CD1c-positive myeloid dendritic cell (primary cell): ENCODE data around the gene LYRM4.
"Not testable (repeated sequence)": the region's sequence is repeated elsewhere in the genome, so short reads cannot be mapped to it uniquely, and the experiment has no call there.

ENCODE experiments used
- DNase-seq: peaks from one replicate; pipeline ENCODE4 v3.0.0-alpha.2; 2016; ENCODE audit errors: extremely low spot score

Gene LYRM4

DNA sequence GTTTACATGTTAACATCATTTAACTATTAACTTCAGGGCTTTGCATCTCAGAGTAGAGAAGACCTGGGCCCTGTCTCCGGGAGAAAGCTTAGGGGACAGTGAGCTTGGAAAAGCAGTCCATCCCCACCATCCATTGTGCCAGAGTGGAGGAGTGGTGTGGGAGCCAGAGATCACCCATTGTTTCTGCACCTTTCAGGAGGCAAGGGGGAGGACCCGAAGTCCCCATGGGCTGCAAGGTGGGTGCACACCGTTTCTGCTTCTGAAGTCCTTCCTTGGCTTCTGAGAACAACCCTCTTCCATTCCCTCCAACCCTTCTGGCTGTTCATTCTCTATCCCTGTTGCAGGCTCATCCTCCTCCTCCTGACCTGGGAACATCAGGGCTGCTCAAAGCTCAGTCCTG, 179.6 kb downstream of the LYRM4 start:
- DNase-seq = no peak

DNA sequence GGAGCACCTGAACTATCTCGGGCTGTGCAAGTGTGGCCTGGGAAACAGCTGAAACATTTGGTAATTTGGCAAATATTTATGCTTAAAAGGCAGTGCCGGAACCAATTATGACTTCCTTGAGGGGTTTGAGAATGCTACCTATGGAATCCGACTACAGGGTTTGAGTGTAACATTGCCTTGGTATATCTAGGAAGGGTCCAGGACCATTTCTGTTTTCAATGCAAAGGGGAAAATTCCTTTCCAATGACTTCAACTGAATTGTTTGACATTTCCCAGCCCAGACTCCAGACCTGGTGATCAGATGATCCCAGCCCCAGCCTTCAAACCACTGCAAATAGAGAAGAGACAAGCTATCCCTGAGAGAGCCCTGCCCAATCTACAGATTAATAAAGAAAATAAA, 180.2 kb downstream of the LYRM4 start:
- DNase-seq = no peak

DNA sequence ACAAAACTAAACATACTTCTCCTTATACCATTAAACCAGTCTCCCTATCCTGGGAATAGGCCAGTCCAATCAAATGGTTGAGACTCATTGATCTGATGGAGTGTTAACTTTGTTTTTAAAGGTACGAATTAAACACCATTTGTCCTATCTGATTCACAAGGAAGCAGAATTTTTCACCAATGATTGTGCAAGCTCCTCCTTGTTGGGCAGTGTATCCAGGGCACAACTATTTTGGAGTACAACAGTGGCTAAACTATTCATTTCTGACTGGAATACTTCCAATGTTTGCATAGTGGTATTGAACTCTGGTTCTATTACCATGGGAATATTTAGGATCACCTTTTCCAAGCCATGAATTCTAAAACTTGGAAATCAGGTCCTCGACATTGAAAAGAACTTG, 181.1 kb downstream of the LYRM4 start:
- DNase-seq = no peak

DNA sequence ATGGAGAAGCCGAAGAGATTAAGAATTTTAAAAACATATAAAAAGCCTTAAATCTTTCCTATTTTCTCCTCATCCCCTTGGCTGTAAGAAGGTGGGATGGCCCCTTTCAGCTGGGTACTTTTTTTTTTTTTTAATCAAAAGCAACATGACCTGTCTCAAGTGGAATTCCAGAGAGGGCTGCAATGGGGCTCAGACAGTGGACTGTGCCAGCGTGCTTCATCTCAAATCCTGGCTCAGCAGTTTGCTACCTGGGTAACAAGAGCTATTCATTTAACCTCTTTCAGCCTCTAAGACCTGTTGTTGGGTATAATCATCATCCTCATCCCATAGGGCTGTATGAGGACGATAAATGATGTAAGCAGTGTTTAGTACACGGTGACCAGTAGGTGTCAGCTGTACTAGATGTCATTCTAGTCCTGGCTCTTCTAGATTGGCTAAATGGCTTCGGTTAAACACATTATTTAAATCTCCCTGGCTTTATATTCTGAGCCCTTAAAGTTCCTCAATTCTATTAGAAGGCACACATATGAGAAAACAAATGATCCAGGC, 182.6 kb downstream of the LYRM4 start:
- DNase-seq = no peak

DNA sequence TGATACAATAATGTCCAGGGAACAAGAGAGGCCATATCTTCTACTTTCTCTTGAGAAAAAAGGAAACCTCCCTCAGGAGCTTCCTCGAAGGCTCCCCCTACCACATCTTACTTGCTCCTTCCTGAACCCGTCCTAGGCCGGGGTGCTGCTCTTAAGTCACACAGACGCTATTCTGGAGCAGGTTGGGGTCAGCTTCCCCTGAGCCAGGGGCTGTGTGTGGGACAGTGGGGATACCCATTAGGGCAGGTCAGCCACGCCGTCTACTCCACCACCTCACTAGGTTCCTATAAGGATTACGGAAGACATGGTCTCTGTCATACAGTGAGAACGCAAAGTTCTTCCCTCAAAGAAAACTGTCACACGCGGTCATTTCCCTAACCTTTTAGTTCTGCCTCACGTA, 183.8 kb downstream of the LYRM4 start:
- peak; percentile 13 for DNase-seq

DNA sequence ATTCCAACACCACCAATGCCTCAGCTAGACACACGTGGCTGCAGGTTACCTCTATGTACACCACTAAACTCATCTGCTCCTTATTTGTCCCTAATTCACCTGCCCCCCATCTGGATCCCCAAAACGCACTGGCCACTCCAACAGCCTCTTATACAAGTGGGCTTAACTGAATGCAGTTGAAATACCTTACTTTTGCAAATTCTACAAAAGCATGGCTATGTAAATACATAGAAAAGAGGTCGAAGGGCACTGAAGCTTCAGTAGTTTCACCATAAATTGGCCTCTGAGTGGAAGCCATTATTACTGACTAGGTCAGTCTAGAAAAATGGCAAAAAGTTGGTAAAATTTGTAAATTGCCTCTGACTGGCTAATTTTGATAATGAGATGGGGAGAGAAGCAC, 186.8 kb downstream of the LYRM4 start:
- DNase-seq = no peak

DNA sequence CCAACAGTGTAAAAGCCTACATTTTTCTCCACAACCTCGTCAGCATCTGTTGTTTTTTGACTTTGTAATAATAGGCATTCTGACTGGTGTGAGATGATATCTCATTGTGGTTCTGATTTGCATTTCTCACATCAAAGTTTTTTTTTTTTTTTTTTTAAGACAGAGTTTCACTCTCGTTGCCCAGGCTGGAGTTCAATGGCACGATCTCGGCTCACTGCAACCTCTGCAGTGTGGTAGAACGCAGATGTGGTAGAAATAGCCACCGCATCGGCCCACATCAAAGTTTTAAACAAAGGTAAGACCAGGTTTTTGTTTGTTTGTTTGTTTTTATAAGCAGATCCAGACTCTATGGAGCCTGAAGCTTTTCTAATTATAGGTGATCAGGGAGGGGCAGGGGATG, 188.3 kb downstream of the LYRM4 start:
- DNase-seq = no peak

DNA sequence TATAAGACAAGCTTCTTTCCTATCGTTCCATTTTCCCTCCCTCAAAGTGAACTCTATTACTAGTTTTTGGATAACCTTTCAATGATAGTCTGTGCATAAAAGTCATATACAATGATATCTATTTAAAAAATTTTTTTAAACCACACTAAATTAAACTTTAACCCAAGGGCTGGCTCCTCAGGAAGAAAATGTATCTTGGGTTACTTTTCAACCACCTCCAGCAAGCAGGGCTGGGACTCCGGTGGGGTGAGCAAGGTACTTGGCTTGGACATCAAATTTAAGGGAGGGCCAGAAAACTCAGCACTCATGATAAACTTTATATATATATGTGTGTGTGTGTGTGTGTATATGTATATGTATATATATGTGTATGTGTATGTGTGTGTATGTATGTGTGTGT, 189.5 kb downstream of the LYRM4 start:
- no peak for DNase-seq

DNA sequence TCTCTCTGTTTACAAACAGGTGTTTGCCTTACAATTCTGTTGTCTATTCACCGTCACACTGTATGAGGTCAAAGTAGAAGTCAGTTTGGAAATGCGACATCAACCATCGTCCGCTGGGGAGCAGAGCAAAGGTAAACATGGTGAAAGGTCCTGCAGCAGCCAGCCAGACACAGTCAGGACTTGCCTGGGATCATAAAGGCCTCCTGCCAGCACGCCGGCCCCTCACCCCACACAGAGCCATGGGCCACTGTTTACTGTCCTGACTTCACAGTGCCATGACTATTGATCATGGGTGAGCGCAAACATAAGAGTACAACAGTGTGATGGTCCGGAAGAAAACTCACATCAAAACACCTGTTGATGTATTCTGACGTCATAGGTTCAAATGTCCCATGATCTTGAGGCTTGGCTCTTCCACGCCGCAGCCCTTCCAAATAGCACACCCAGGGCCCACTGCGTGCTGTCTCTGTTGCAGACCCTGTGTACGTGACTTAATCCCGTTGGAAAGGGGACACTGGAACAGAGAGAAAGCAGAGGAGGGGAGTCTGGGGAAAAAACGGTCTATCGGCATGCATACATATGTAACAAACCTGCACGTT, 192.5 kb downstream of the LYRM4 start:
- no peak for DNase-seq

DNA sequence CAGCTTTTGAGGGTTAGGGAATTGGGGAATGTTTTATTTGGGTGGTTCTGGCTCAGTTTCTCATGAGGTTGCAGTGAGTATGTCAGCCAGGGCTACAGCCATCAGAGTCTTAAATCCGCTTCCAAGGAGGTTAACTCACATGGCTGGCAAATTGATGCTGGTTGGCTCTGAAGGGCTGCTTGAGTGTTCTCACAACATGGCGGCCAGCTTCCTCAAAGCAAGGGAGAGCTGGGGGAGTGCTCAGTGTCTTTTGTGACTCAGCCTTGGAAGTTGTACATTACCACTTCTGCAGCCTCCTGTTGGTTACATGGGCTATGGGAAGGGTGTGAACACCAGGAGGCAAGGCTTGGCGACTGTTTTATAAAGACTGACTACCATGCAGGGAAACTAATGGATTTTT, 193.4 kb downstream of the LYRM4 start:
- DNase-seq = no peak

DNA sequence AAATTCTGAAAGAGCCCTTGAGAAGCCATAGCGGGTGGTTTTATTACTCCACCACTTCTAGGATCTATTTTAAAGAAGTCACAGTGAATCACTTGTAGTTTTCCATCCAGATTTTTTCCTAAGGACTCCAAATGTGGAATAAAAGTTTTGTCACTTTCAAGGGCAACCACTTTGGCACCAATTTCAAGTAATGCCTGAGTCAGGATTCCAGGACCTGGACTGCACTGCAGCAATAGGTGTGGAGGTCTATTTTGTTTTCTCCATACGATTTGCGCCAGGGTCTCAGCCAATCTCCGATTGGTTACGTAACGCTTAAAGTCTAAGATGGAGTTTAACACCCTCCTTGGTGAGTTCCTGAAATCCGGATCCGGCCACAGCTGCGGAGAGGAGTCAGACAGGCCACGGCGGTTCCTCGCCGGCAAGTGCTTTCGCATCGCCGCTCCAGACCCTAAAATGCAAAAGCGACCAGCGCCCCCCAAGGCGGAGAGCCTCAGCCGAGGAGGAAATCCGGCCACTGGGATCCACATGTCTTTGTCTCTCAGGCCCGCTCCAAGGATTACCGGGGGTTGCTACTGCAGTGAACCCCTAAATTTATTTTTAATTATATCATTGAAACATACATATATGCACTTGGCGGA, 194.2 kb downstream of the LYRM4 start:
- no peak for DNase-seq

DNA sequence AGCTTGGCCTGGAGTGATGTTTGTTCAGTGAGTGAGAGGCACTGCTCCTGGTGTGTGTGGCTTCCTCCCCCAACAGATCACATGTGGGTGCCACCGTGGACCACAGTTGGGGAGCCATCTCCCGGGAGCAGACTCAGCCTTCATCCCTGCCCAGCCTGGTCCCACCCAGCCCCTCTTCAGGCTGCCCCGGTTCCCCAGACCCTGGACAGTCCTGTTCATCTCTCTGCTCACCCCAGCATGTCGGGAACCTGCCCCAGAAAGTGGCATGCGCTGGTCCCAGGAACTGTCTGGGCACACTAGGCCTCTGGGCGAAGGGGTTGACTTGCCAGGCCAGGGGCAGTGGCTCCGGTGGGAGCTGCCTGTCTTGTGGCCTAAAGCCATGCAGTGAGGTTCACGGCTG, 197.1 kb downstream of the LYRM4 start:
- DNase-seq = no peak

DNA sequence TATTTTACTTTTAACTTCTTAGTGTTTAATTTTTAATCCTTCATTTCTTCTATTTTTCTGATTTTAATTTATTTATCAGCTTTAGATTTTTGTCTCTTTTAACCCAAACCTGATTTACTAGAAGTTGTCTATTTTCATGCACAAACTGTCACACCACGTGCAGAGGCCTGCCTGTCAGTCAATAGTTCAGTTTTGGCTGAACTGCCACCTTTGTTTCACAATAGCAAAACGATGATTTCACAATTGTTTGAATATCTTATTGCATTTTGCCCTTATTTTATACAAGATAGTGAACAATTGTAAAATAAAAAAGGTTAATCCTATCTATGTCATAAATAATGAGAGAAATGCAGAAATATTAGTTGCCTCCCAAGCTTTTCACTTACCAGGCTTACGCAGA, 199.6 kb downstream of the LYRM4 start:
- no peak for DNase-seq

DNA sequence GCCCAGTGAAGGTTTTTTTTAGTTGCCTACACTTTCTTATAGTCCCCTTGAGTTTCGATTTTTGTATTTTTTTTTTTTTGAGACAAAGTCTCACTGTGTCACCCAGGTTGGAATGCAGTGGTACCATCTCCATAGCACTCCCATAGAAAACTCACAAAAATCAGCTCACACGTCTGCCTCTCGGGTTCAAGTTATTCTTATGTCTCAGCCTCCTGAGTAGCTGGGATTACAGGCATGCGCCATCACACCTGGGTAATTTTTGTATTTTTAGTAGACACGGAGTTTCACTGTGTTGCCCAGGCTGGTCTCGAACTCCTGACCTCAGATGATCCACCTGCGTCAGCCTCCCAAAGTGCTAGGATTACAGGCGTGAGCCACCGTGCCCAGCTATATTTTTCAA, 200.3 kb downstream of the LYRM4 start:
- not testable (repeated sequence) for DNase-seq

DNA sequence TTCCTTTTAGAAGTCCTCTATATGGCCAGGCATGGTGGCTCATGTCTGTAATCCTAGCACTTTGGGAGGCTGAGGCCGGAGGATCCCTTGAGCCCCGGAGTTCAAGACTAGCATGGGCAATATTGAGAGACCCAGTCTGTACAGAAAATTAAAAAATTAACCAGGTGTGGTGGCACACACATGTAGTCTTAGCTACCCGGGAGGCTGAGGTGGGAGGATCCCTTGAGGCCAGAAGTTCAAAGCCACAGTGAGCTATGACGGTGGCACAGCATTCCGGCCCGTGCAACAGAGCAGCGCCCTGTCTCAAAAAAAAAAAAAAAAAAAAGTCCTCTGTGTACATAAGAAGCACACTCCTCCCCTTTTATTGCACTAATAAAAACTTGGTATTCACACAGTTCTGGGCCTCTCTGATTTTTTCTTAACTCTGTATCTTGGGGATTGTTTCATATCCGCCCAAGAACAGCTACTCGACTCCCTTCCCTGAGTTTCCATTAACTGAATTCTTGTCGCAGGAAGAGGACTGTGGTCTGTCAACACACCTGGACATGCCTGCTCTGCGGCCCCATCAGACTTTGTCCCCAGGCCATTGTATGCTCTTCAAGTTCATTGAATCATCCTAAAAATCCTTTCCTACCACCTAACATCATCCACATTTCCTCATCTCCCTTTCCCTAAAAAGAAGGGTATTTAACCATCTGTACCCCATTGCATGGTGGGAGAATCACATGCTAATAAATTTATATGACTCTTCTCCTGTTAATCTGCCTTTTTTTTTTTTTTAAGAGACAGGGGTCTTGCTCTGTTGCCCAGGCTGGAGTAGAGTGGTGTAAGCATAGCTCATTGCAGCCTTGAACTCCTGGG, 201.5 kb downstream of the LYRM4 start:
- DNase-seq = no peak
